HepG2 (cell line): ENCODE measurements around the gene ASCC3. TPM values are rescaled to one million over a fixed set of nuclear protein-coding genes. Genes with fewer than 3 reads are reported as not detected.

Experiments
- ATAC-seq: fragments of 200-7000 bp; cut with Tn5 transposase; 3 replicates; pipeline ENCODE4 v1.9.1; 2020; ENCODE audit warnings: mild to moderate bottlenecking, moderate library complexity
- BruUV-seq: library from RNA; stranded (reverse); fragments of 400-500 nt; replicated peaks from 2 replicates; lab custom pipeline; 2021; lab: Mats Ljungman, UMichigan
- CTCF ChIA-PET: fragments of 300-600 bp; formaldehyde crosslinking; extraction: SDS; loops from one replicate; lab custom pipeline; 2021; ENCODE audit warnings: low total read pairs, inconsistent platforms, low intra/inter-chr PET ratio; lab: Yijun Ruan, JAX
- POLR2A ChIA-PET: fragments of 350-600 bp; sonication (Branson Sonifier 250); formaldehyde crosslinking; loops from one replicate; lab custom pipeline; 2020; ENCODE audit warnings: antibody characterized with exemption, inconsistent platforms; lab: Yijun Ruan, JAX
- DNase-seq: peaks from one replicate; pipeline ENCODE4 v3.0.0-alpha.2; 2015; ENCODE audit warnings: low spot score
- FAIRE-seq: peaks from 3 replicates; lab custom pipeline; 2011; peaks lifted over from hg19 to GRCh38; lab: Jason Lieb, UNC
- H2AFZ ChIP-seq: one replicate; pipeline ENCODE4 v1.6.1; 2011; ENCODE audit warnings: low read length, inconsistent platforms
- H3K27ac ChIP-seq: fragments of 300-600 bp; 3 replicates; pipeline ENCODE4 v1.8.0; 2011; ENCODE audit warnings: mixed run types, mild to moderate bottlenecking, mixed read lengths, low read length, inconsistent platforms; ENCODE audit not compliant: insufficient read depth; ENCODE audit errors: extremely low read length
- H3K27me3 ChIP-seq, 2 experiments: fragments of 200-600 bp in 1 of 2; 2 replicates in 1 of 2; 3 replicates in 1 of 2; pipeline versions ENCODE4 v1.6.0 to v1.8.0; 2011; ENCODE audit warnings: low read length in 2 of 2, mild to moderate bottlenecking in 2 of 2, moderate library complexity in 2 of 2, inconsistent platforms in 1 of 2; ENCODE audit not compliant: insufficient read depth in 2 of 2, control insufficient read depth in 1 of 2
- H3K36me3 ChIP-seq, 2 experiments: fragments of 200-600 bp in 1 of 2; replicated peaks in 1 of 2; 2 replicates in 1 of 2; 3 replicates in 1 of 2; pipeline versions ENCODE4 v1.5.1 to v1.8.0; 2011; ENCODE audit warnings: low read length in 2 of 2, inconsistent platforms in 1 of 2; ENCODE audit not compliant: insufficient read depth in 2 of 2, control insufficient read depth in 1 of 2
- H3K4me1 ChIP-seq: 2 replicates; pipeline ENCODE4 v1.5.1; 2012; ENCODE audit warnings: low read length, inconsistent platforms; ENCODE audit not compliant: insufficient read depth
- H3K4me2 ChIP-seq: 2 replicates; pipeline ENCODE4 v1.6.0; 2011; ENCODE audit warnings: low read depth, low read length, inconsistent platforms
- H3K4me3 ChIP-seq, 3 experiments: fragments of 200-600 bp in 1 of 3; sonication (generic), shearing (Covaris generic) in 1 of 3; replicated peaks in 1 of 3; 2 replicates each; pipeline ENCODE4 v1.5.1; 2011 to 2016; ENCODE audit warnings: low read length in 3 of 3, inconsistent platforms in 2 of 3, low read depth in 2 of 3, mild to moderate bottlenecking in 2 of 3, control low read depth in 1 of 3, mixed read lengths in 1 of 3; ENCODE audit not compliant: insufficient read depth in 1 of 3
- H3K79me2 ChIP-seq: one replicate; pipeline ENCODE4 v1.6.1; 2011; ENCODE audit warnings: low read length, inconsistent platforms; ENCODE audit not compliant: insufficient read depth
- H3K9ac ChIP-seq: 2 replicates; pipeline ENCODE4 v1.6.0; 2011; ENCODE audit warnings: mild to moderate bottlenecking, low read depth, low read length, inconsistent platforms; ENCODE audit not compliant: insufficient read depth
- H3K9me3 ChIP-seq: 2 replicates; pipeline ENCODE4 v1.5.1; 2012; ENCODE audit warnings: mild to moderate bottlenecking, low read length
- H4K20me1 ChIP-seq: 2 replicates; pipeline ENCODE4 v1.6.0; 2011; ENCODE audit warnings: inconsistent platforms, mild to moderate bottlenecking, low read length, moderate library complexity; ENCODE audit not compliant: insufficient read depth
- CCAR2 ChIP-seq: fragments of 200-400 bp; formaldehyde crosslinking; optimal IDR thresholded peaks from 2 replicates; pipeline ENCODE3; 2018; ENCODE audit warnings: low read depth, mild to moderate bottlenecking, low read length, moderate library complexity
- DMTF1 ChIP-seq: sonication (generic); formaldehyde crosslinking; IDR thresholded peaks from 2 replicates; pipeline ENCODE4 v1.4.0; 2020; ENCODE audit warnings: mild to moderate bottlenecking, missing genetic modification reagents
- DRAP1 ChIP-seq: IDR thresholded peaks from 2 replicates; pipeline ENCODE4 v1.6.1; 2016; ENCODE audit warnings: missing genetic modification reagents, missing compliant biosample characterization
- ETV5 ChIP-seq: IDR thresholded peaks from 2 replicates; pipeline ENCODE4 v1.6.1; 2018; ENCODE audit warnings: missing biosample characterization, missing genetic modification reagents, inconsistent platforms, borderline replicate concordance
- FOXM1 ChIP-seq: sonication (generic); formaldehyde crosslinking; IDR thresholded peaks from 2 replicates; pipeline ENCODE4 v1.5.0; 2020; ENCODE audit warnings: missing genetic modification reagents
- NFE2L1 ChIP-seq: sonication (generic); formaldehyde crosslinking; IDR thresholded peaks from 2 replicates; pipeline ENCODE4 v1.4.0; 2020; ENCODE audit warnings: missing genetic modification reagents, mild to moderate bottlenecking, borderline replicate concordance
- ZNF180 ChIP-seq: sonication (generic); formaldehyde crosslinking; IDR thresholded peaks from 2 replicates; pipeline ENCODE4 v1.4.0; 2020; ENCODE audit warnings: low read depth, missing genetic modification reagents, borderline replicate concordance
- ZNF234 ChIP-seq: sonication (generic); formaldehyde crosslinking; conservative IDR thresholded peaks from 2 replicates; pipeline ENCODE4 v1.5.1; 2020; ENCODE audit warnings: mild to moderate bottlenecking, missing genetic modification reagents
- ZNF263 ChIP-seq: sonication (generic); formaldehyde crosslinking; IDR thresholded peaks from 2 replicates; pipeline ENCODE4 v1.4.0; 2020; ENCODE audit warnings: missing genetic modification reagents
- ZNF296 ChIP-seq: sonication (generic); formaldehyde crosslinking; conservative IDR thresholded peaks from 2 replicates; pipeline ENCODE4 v1.5.0; 2020; ENCODE audit warnings: mild to moderate bottlenecking, missing genetic modification reagents
- ZNF431 ChIP-seq: sonication (generic); formaldehyde crosslinking; IDR thresholded peaks from 2 replicates; pipeline ENCODE4 v1.9.0; 2022; ENCODE audit warnings: missing genetic modification reagents, low read depth, mild to moderate bottlenecking, borderline replicate concordance
- ZNF747 ChIP-seq: sonication (generic); formaldehyde crosslinking; IDR thresholded peaks from 2 replicates; pipeline ENCODE4 v1.8.1; 2023; ENCODE audit warnings: missing genetic modification reagents, mild to moderate bottlenecking, borderline replicate concordance
- WGBS: methylation state at CpG from one replicate; pipeline ENCODE4 v1.1.6; 2017; ENCODE audit warnings: low lambda C conversion rate; 5-methylcytosine and 5-hydroxymethylcytosine counted together
- in situ Hi-C: cut with HindIII; loops from 2 replicates; pipeline ENCODE4 v1.10.0; 2017; ENCODE audit warnings: low pct_unique_long_range_greater_than_20kb; ENCODE audit not compliant: extremely low pct_ligation_motif_present
- intact Hi-C: fragments of 100-400 bp; cut with micrococcal nuclease; formaldehyde crosslinking; loops from one replicate; pipeline ENCODE4 v1.10.0; 2022; ENCODE audit not compliant: unreplicated experiment
- polyA plus RNA-seq, 8 experiments: library from polyadenylated mRNA; depleted of rRNA in 3 of 8; stranded (reverse) in 7 of 8; unstranded in 1 of 8; fragments of >200 nt; fragmentation: Illumina TruSeq in 4 of 8; extraction: Trizol in 4 of 8; gene quantifications; 2 replicates each; pipeline versions ENCODE4 v1.2.1 to v1.2.3, GENCODE V29; 2011 to 2016; ENCODE audit warnings: low read depth in 4 of 8, missing spikeins in 1 of 8, mixed read lengths in 1 of 8; ENCODE audit not compliant: insufficient read depth in 1 of 8
- total RNA-seq, 5 experiments: library from RNA; depleted of rRNA; stranded (reverse); fragments of >200 nt; fragmentation: Illumina TruSeq; extraction: Trizol; gene quantifications; 2 replicates each; pipeline ENCODE4 v1.2.3, GENCODE V29; 2016; ENCODE audit warnings: low read depth in 1 of 5
- TF ChIP-seq, protein P1 (sequence below): sonication (generic); formaldehyde crosslinking; IDR thresholded peaks from 2 replicates; pipeline ENCODE4 v1.4.0; 2020; ENCODE audit warnings: mild to moderate bottlenecking, missing genetic modification reagents
- TF ChIP-seq, protein P2 (sequence below): sonication (generic); formaldehyde crosslinking; IDR thresholded peaks from 2 replicates; pipeline ENCODE4 v1.8.1; 2023; ENCODE audit warnings: mild to moderate bottlenecking, inconsistent platforms, moderate library complexity, missing genetic modification reagents, borderline replicate concordance
- TF ChIP-seq, protein P3 (sequence below): sonication (generic); formaldehyde crosslinking; IDR thresholded peaks from 2 replicates; pipeline ENCODE4 v1.5.1; 2020; ENCODE audit warnings: missing genetic modification reagents, mild to moderate bottlenecking, borderline replicate concordance

Gene ASCC3
- total and polyA plus RNA-seq, 2 of the 13 experiments (the other 11 are each of a cell fraction or from before 2014, with no cell fraction given) = 23.1 to 55.7 TPM

DNA sequence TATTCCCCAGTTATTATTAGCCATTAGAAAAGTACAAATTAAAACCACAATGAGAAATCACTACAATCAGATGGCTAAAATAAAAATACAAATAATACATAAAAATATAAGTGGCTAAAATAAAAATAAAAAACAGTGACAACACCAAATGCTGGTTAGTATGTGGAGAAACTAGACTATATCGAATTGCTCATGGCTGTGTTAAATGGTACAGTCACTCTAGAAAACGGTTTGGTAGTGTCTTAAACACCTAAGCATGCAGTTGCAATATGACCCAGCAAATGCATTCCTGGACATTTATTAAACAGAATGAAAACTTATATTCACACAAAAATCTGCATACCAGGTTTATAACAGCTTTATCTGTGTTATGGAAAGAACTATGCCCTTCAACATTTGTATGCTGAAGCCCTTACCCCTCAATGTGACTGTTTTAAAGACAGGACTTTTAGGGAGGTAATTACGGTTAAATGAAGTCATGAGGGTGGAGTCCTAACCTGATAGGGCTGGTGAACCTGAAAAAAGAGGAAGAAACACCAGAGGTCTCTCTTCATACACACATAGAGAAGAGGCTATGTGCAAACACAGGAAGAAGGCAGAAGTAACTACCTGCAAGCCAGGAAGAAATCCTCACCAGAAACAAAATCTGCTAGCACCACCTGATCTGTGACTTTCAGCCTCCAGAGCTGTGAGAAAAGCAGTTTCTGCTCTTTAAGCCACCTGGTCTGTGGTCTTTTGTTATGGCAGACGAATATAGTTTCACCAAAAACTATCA lies 84.9 kb downstream of the ASCC3 start (continued):
- TF ChIP-seq ZNF234 = no peak
- TF ChIP-seq ZNF747 (CRISPR knock-in tag) = no peak
- TF ChIP-seq ZNF180 (CRISPR knock-in tag) = no peak
- no peak for TF ChIP-seq FOXM1 (CRISPR knock-in tag)
- TF ChIP-seq NFE2L1 (CRISPR knock-in tag) = no peak
- no peak for TF ChIP-seq ZNF263 (CRISPR knock-in tag)
- TF ChIP-seq CCAR2 = no peak

DNA sequence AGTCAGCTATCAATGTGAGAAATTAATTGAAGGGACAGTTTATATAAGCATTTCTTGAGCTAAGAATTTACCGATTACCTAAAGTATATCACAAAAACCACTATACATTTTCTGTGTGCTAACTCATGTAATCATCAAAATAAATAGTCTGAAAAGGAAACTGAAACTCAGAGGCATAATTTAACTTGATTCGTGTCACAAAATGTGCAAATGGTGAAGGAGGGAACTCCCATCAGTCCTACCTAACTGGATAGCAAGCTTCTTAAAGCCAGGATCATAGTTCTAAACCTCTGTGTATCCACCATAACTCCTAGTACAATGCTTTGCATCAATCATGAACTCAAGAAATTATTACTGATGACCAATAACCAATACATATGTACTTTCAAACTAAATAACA lies 91.0 kb downstream of the ASCC3 start:
- Histone ChIP-seq H2AFZ (no peak overlapping the region), H4K20me1 (no peaks in the 10 kb centered on the region), H3K4me2 (no peak overlapping the region), H3K9ac (no peak overlapping the region), H3K27me3 (no peaks in the 10 kb centered on the region), H3K4me3 (no peak overlapping the region), H3K27ac (no peak overlapping the region), H3K79me2 (no peaks in the 10 kb centered on the region), H3K4me1 (no peaks in the 10 kb centered on the region), H3K9me3 (no peaks in the 10 kb centered on the region), H3K36me3 (peaks cover 0 to 1% of the 10 kb centered on the region in 2 experiments; a peak in 2 of 5 replicates)
- CTCF ChIA-PET = no interaction called here
- no TSS peak for BruUV-seq
- FAIRE-seq (no peak), DNase-seq (no peak), ATAC-seq (no peak)
- 90% methylated on average over 2 of the region's 2 CpGs for WGBS
- in situ Hi-C loops (no loop called here), intact Hi-C loops (no loop called here)
- POLR2A ChIA-PET = no interaction called here
- TF ChIP-seq DRAP1 = no peak
- TF ChIP-seq, protein P1, sequence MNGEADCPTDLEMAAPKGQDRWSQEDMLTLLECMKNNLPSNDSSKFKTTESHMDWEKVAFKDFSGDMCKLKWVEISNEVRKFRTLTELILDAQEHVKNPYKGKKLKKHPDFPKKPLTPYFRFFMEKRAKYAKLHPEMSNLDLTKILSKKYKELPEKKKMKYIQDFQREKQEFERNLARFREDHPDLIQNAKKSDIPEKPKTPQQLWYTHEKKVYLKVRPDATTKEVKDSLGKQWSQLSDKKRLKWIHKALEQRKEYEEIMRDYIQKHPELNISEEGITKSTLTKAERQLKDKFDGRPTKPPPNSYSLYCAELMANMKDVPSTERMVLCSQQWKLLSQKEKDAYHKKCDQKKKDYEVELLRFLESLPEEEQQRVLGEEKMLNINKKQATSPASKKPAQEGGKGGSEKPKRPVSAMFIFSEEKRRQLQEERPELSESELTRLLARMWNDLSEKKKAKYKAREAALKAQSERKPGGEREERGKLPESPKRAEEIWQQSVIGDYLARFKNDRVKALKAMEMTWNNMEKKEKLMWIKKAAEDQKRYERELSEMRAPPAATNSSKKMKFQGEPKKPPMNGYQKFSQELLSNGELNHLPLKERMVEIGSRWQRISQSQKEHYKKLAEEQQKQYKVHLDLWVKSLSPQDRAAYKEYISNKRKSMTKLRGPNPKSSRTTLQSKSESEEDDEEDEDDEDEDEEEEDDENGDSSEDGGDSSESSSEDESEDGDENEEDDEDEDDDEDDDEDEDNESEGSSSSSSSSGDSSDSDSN (CRISPR knock-in tag) = no peak
- no peak for TF ChIP-seq DMTF1
- TF ChIP-seq, protein P2, sequence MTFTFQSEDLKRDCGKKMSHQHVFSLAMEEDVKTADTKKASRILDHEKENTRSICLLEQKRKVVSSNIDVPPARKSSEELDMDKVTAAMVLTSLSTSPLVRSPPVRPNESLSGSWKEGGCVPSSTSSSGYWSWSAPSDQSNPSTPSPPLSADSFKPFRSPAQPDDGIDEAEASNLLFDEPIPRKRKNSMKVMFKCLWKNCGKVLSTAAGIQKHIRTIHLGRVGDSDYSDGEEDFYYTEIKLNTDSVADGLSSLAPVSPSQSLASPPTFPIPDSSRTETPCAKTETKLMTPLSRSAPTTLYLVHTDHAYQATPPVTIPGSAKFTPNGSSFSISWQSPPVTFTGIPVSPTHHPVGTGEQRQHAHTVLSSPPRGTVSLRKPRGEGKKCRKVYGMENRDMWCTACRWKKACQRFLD = no peak
- TF ChIP-seq ZNF296 (CRISPR knock-in tag) = no peak
- TF ChIP-seq ETV5 (CRISPR knock-in tag) = no peak
- TF ChIP-seq, protein P3, sequence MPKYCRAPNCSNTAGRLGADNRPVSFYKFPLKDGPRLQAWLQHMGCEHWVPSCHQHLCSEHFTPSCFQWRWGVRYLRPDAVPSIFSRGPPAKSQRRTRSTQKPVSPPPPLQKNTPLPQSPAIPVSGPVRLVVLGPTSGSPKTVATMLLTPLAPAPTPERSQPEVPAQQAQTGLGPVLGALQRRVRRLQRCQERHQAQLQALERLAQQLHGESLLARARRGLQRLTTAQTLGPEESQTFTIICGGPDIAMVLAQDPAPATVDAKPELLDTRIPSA (CRISPR knock-in tag) = no peak
- no peak for TF ChIP-seq ZNF431 (CRISPR knock-in tag)
